SK-N-SH treated with all-trans-retinoic acid at 6 μM for 48 hours (cell line): ENCODE results near the gene PSMB7.

Experiments
- ATAC-seq: fragments of 200-7000 bp; cut with Tn5 transposase; 3 replicates; pipeline ENCODE4 v1.9.1; 2020; ENCODE audit warnings: mild to moderate bottlenecking, moderate library complexity
- ARNTL ChIP-seq: fragments of 450-650 bp; formaldehyde crosslinking; IDR thresholded peaks from 2 replicates; pipeline ENCODE4 v1.5.0; 2020; ENCODE audit warnings: low read depth, mild to moderate bottlenecking, moderate library complexity, borderline replicate concordance
- ESRRG ChIP-seq: fragments of 250-450 bp; sonication (Bioruptor Pico); IDR thresholded peaks from 2 replicates; pipeline ENCODE4 v1.6.1; 2021; ENCODE audit warnings: mild to moderate bottlenecking
- GLIS3 ChIP-seq: fragments of 250-450 bp; sonication (Bioruptor Pico); IDR thresholded peaks from 2 replicates; pipeline ENCODE4 v1.5.0; 2020; ENCODE audit warnings: mild to moderate bottlenecking, moderate library complexity
- ISL1 ChIP-seq: fragments of 250-450 bp; sonication (Bioruptor Pico); IDR thresholded peaks from 2 replicates; pipeline ENCODE4 v2.1.2; 2022; ENCODE audit warnings: mild to moderate bottlenecking, moderate library complexity
- OSR1 ChIP-seq: fragments of 250-450 bp; sonication (Bioruptor Pico); IDR thresholded peaks from 2 replicates; pipeline ENCODE4 v1.8.0; 2022; ENCODE audit warnings: moderate library complexity, mild to moderate bottlenecking, inconsistent platforms
- PPARA ChIP-seq: fragments of 250-450 bp; sonication (Bioruptor Pico); IDR thresholded peaks from 2 replicates; pipeline ENCODE4 v1.5.0; 2020; ENCODE audit warnings: mild to moderate bottlenecking, borderline replicate concordance
- RARB ChIP-seq: fragments of 250-450 bp; sonication (Bioruptor Pico); IDR thresholded peaks from 2 replicates; pipeline ENCODE4 v1.8.0; 2021; ENCODE audit warnings: mild to moderate bottlenecking, moderate library complexity
- SNAI2 ChIP-seq: fragments of 250-450 bp; sonication (Bioruptor Pico); IDR thresholded peaks from 2 replicates; pipeline ENCODE4 v1.5.0; 2020; ENCODE audit warnings: mild to moderate bottlenecking, moderate library complexity
- TCF4 ChIP-seq: fragments of 250-450 bp; sonication (Bioruptor Pico); IDR thresholded peaks from 2 replicates; pipeline ENCODE4 v1.8.0; 2021; ENCODE audit warnings: mild to moderate bottlenecking, moderate library complexity, borderline replicate concordance
- TOX ChIP-seq: fragments of 250-450 bp; sonication (Bioruptor Pico); IDR thresholded peaks from 2 replicates; pipeline ENCODE4 v1.8.0; 2021; ENCODE audit warnings: mild to moderate bottlenecking, moderate library complexity, borderline replicate concordance
- ZC3H10 ChIP-seq: fragments of 250-450 bp; sonication (Bioruptor Pico); IDR thresholded peaks from 2 replicates; pipeline ENCODE4 v1.5.1; 2021; ENCODE audit warnings: mild to moderate bottlenecking, moderate library complexity
- ZFP3 ChIP-seq: fragments of 250-450 bp; sonication (Bioruptor Pico); IDR thresholded peaks from 2 replicates; pipeline ENCODE4 v1.5.0; 2020; ENCODE audit warnings: mild to moderate bottlenecking, moderate library complexity
- ZFP30 ChIP-seq: fragments of 450-650 bp; formaldehyde crosslinking; IDR thresholded peaks from 2 replicates; pipeline ENCODE4 v1.5.0; 2022; ENCODE audit warnings: mild to moderate bottlenecking, moderate library complexity
- ZNF565 ChIP-seq: fragments of 450-650 bp; formaldehyde crosslinking; conservative IDR thresholded peaks from 2 replicates; pipeline ENCODE4 v1.5.0; 2020; ENCODE audit warnings: low read depth, mild to moderate bottlenecking, moderate library complexity
- ZNF70 ChIP-seq: fragments of 450-650 bp; formaldehyde crosslinking; IDR thresholded peaks from 2 replicates; pipeline ENCODE4 v1.5.0; 2020; ENCODE audit warnings: mild to moderate bottlenecking, moderate library complexity
- ZNF8 ChIP-seq: fragments of 450-650 bp; formaldehyde crosslinking; IDR thresholded peaks from 2 replicates; pipeline ENCODE4 v1.5.0; 2020; ENCODE audit warnings: mild to moderate bottlenecking, moderate library complexity
- TF ChIP-seq, protein P1 (sequence below): fragments of 250-450 bp; sonication (Bioruptor Pico); IDR thresholded peaks from 2 replicates; pipeline ENCODE4 v1.5.1; 2020; ENCODE audit warnings: low read depth, mild to moderate bottlenecking, moderate library complexity
- TF ChIP-seq, protein P2 (sequence below): fragments of 250-450 bp; sonication (Bioruptor Pico); IDR thresholded peaks from 2 replicates; pipeline ENCODE4 v1.5.0; 2020; ENCODE audit warnings: mild to moderate bottlenecking, moderate library complexity
- TF ChIP-seq, protein P3 (sequence below): fragments of 250-450 bp; sonication (Bioruptor Pico); IDR thresholded peaks from 2 replicates; pipeline ENCODE4 v1.8.0; 2021; ENCODE audit warnings: low read depth, mild to moderate bottlenecking, moderate library complexity, borderline replicate concordance
- TF ChIP-seq, protein P4 (sequence below): fragments of 250-450 bp; sonication (Bioruptor Pico); IDR thresholded peaks from 2 replicates; pipeline ENCODE4 v1.8.0; 2020; ENCODE audit warnings: mild to moderate bottlenecking, moderate library complexity, borderline replicate concordance

PSMB7 gene

DNA sequence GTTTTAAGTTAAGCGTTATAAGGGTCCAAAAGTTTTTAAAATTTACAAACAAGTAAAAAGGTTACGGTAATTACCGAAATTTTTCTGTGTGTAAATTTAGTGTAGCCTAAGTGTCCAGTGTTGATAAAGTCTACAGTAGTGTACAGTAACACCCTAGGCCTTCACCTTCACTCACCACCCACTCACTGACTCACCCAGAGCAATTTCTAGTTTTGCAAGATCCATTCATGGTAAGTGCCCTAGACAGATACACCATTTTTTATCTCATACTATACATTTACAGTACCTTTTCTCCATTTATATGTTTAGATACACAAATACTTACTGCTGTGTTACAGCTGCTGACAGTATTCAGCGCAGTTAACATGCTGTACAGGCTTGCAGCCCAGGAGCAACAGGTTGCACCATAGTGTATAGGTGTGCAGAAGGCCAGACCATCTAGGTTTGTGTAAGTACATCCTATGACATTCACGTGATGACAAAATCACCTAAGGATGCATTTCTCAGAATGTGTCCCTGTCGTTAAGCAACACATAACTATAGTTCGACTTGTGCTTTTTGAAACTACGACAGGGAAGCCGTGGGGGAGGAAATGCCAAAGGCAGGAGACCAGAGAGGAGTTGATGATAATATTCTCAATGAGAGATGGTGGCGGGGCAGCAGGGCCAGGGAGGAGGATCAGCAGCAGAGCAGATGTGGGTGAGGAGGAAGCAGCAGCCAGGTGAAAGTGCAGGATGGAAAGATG is 48.6 kb downstream of the PSMB7 start (continued):
- TF ChIP-seq, protein P1, sequence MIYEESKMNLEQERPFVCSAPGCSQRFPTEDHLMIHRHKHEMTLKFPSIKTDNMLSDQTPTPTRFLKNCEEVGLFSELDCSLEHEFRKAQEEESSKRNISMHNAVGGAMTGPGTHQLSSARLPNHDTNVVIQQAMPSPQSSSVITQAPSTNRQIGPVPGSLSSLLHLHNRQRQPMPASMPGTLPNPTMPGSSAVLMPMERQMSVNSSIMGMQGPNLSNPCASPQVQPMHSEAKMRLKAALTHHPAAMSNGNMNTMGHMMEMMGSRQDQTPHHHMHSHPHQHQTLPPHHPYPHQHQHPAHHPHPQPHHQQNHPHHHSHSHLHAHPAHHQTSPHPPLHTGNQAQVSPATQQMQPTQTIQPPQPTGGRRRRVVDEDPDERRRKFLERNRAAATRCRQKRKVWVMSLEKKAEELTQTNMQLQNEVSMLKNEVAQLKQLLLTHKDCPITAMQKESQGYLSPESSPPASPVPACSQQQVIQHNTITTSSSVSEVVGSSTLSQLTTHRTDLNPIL (CRISPR knock-in tag): no peak

DNA sequence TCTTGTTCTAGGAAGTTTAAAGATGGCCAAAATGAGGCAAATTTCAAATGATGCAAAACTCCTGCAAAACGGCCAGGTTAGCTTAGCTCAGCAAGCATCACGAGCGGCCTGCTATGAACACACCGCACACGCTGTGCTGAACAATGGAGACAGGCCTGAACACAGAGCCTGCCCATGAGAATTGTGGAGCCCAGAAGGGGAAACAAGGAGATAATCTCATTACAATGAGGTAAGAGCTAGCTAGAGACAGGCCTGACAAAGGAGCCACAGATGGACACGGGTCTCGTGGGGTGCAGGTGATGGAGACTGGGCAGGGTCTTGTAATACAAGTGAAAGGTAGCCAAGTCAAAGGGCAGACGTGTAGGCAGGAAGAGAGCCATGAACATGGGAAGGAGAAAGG is 50.2 kb downstream of the PSMB7 start:
- ATAC-seq: no peak
- TF ChIP-seq ZC3H10 (CRISPR knock-in tag): no peak

DNA sequence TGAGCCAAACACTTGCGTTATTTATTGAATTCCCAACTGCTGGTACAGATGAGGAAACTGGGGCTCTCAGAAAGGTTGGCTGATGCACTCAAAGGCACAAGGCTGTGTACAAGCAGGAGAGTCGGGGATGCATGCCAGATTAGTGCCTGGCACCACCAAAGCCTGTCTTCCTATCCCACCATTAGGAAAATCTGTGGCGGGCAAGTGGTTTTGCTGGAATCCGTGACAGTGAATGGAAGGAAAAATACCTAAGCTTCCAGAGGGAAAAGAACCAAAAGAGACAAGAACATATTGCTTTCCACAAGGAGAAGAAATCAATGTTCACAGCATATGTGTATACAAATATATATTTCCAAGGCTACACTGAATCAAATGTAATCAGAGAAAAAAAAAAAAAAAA is 51.1 kb downstream of the PSMB7 start:
- ATAC-seq: no peak
- TF ChIP-seq TOX (CRISPR knock-in tag) (no peak), ESRRG (CRISPR knock-in tag) (no peak), ARNTL (no peak), RARB (CRISPR knock-in tag) (no peak), ZC3H10 (CRISPR knock-in tag) (no peak), ZNF8 (CRISPR knock-in tag) (no peak), OSR1 (CRISPR knock-in tag) (no peak), ISL1 (no peak), TCF4 (CRISPR knock-in tag) (no peak), ZFP3 (CRISPR knock-in tag) (no peak), ZFP30 (no peak), ZNF565 (no peak), PPARA (CRISPR knock-in tag) (no peak), ZNF70 (no peak), GLIS3 (CRISPR knock-in tag) (no peak), SNAI2 (CRISPR knock-in tag) (no peak)
- TF ChIP-seq, protein P1 (CRISPR knock-in tag): no peak
- TF ChIP-seq, protein P2, sequence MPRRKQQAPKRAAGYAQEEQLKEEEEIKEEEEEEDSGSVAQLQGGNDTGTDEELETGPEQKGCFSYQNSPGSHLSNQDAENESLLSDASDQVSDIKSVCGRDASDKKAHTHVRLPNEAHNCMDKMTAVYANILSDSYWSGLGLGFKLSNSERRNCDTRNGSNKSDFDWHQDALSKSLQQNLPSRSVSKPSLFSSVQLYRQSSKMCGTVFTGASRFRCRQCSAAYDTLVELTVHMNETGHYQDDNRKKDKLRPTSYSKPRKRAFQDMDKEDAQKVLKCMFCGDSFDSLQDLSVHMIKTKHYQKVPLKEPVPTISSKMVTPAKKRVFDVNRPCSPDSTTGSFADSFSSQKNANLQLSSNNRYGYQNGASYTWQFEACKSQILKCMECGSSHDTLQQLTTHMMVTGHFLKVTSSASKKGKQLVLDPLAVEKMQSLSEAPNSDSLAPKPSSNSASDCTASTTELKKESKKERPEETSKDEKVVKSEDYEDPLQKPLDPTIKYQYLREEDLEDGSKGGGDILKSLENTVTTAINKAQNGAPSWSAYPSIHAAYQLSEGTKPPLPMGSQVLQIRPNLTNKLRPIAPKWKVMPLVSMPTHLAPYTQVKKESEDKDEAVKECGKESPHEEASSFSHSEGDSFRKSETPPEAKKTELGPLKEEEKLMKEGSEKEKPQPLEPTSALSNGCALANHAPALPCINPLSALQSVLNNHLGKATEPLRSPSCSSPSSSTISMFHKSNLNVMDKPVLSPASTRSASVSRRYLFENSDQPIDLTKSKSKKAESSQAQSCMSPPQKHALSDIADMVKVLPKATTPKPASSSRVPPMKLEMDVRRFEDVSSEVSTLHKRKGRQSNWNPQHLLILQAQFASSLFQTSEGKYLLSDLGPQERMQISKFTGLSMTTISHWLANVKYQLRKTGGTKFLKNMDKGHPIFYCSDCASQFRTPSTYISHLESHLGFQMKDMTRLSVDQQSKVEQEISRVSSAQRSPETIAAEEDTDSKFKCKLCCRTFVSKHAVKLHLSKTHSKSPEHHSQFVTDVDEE (CRISPR knock-in tag): no peak
- TF ChIP-seq, protein P3, sequence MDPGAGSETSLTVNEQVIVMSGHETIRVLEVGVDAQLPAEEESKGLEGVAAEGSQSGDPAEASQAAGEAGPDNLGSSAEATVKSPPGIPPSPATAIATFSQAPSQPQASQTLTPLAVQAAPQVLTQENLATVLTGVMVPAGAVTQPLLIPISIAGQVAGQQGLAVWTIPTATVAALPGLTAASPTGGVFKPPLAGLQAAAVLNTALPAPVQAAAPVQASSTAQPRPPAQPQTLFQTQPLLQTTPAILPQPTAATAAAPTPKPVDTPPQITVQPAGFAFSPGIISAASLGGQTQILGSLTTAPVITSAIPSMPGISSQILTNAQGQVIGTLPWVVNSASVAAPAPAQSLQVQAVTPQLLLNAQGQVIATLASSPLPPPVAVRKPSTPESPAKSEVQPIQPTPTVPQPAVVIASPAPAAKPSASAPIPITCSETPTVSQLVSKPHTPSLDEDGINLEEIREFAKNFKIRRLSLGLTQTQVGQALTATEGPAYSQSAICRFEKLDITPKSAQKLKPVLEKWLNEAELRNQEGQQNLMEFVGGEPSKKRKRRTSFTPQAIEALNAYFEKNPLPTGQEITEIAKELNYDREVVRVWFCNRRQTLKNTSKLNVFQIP (CRISPR knock-in tag): no peak
- TF ChIP-seq, protein P4, sequence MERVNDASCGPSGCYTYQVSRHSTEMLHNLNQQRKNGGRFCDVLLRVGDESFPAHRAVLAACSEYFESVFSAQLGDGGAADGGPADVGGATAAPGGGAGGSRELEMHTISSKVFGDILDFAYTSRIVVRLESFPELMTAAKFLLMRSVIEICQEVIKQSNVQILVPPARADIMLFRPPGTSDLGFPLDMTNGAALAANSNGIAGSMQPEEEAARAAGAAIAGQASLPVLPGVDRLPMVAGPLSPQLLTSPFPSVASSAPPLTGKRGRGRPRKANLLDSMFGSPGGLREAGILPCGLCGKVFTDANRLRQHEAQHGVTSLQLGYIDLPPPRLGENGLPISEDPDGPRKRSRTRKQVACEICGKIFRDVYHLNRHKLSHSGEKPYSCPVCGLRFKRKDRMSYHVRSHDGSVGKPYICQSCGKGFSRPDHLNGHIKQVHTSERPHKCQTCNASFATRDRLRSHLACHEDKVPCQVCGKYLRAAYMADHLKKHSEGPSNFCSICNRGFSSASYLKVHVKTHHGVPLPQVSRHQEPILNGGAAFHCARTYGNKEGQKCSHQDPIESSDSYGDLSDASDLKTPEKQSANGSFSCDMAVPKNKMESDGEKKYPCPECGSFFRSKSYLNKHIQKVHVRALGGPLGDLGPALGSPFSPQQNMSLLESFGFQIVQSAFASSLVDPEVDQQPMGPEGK: no peak
